Endodermal cell (in vitro differentiated cells): Measurements from ENCODE around the gene TBX18. TPM values are rescaled to one million over a fixed set of nuclear protein-coding genes. Genes with fewer than 3 reads are reported as not detected.
A peak's percentile ranks its signal among the peaks of the same experiment; 100 is the strongest.

Experiments used
- DNase-seq: peaks from one replicate; pipeline ENCODE4 v3.0.0-alpha.2; 2017
- H3K27ac ChIP-seq: 2 replicates; pipeline ENCODE4 v1.5.1; 2013; ENCODE audit warnings: mild to moderate bottlenecking, low read depth, low read length, moderate library complexity
- H3K27me3 ChIP-seq: 2 replicates; pipeline ENCODE4 v1.6.1; 2013; ENCODE audit warnings: mild to moderate bottlenecking, low read length, moderate library complexity; ENCODE audit not compliant: insufficient read depth, control insufficient read depth, poor library complexity, severe bottlenecking
- H3K36me3 ChIP-seq: 2 replicates; pipeline ENCODE4 v1.7.0; 2013; ENCODE audit warnings: mild to moderate bottlenecking, low read length, moderate library complexity; ENCODE audit not compliant: control insufficient read depth, insufficient read depth
- H3K4me1 ChIP-seq: one replicate; pipeline ENCODE4 v1.7.0; 2013; ENCODE audit warnings: low read length; ENCODE audit not compliant: control insufficient read depth, insufficient read depth
- H3K4me3 ChIP-seq: 2 replicates; pipeline ENCODE4 v1.5.1; 2013; ENCODE audit warnings: mild to moderate bottlenecking, low read length, moderate library complexity
- H3K9ac ChIP-seq: 2 replicates; pipeline ENCODE4 v1.6.1; 2013; ENCODE audit warnings: mild to moderate bottlenecking, low read length, moderate library complexity; ENCODE audit not compliant: poor library complexity, severe bottlenecking; ENCODE audit errors: extremely low read depth
- H3K9me3 ChIP-seq: 2 replicates; pipeline ENCODE4 v1.6.1; 2013; ENCODE audit warnings: mild to moderate bottlenecking, low read length, moderate library complexity; ENCODE audit not compliant: control insufficient read depth
- H3K27ac Mint-ChIP-seq: 2 replicates; pipeline ENCODE4 v1.8.0; 2020; ENCODE audit warnings: mixed read lengths
- H3K27me3 Mint-ChIP-seq: 2 replicates; pipeline ENCODE4 v1.8.0; 2021; ENCODE audit warnings: mild to moderate bottlenecking, mixed read lengths; ENCODE audit not compliant: insufficient read depth
- H3K36me3 Mint-ChIP-seq: 2 replicates; pipeline ENCODE4 v1.8.0; 2020; ENCODE audit warnings: low read depth, mixed read lengths
- H3K4me1 Mint-ChIP-seq: 2 replicates; pipeline ENCODE4 v1.8.0; 2020; ENCODE audit warnings: mixed read lengths
- H3K4me3 Mint-ChIP-seq: 2 replicates; pipeline ENCODE4 v1.8.0; 2020; ENCODE audit warnings: mild to moderate bottlenecking, moderate library complexity, mixed read lengths
- H3K9me3 Mint-ChIP-seq: 2 replicates; pipeline ENCODE4 v1.8.0; 2020; ENCODE audit warnings: mild to moderate bottlenecking, mixed read lengths
- CTCF ChIP-seq: fragments of 200-600 bp; sonication (generic); conservative IDR thresholded peaks from 2 replicates; pipeline ENCODE4 v1.5.0; 2021; ENCODE audit warnings: antibody characterized with exemption, mild to moderate bottlenecking
- WGBS, 2 experiments: methylation state at CpG; one replicate each; pipeline versions ENCODE4 v1.1.5 to v1.1.7; 2013; ENCODE audit warnings: missing lambda C conversion rate in 2 of 2, mixed read lengths in 1 of 2; ENCODE audit not compliant: insufficient coverage in 1 of 2, insufficient read length in 1 of 2; 5-methylcytosine and 5-hydroxymethylcytosine counted together
- total RNA-seq, 2 donors: library from RNA; stranded (reverse); fragmentation: NEBNext Ultra II Directional in 1 of 2; extraction: Animal tissue kit (Norgen Biotek cat#: 25700) in 1 of 2; gene quantifications; 2 replicates in 1 of 2; 3 replicates in 1 of 2; pipeline ENCODE4 v1.2.1, GENCODE V29; 2021

Gene TBX18
- total RNA-seq, 2 donors from 2014 or later = 1.3 to 2.3 TPM

GRCh38 chr6:84648444-84648843 lies 116.0 kb downstream of the TBX18 start:
- no peaks in the 10 kb centered on the region for H3K27me3 ChIP-seq
- H3K4me3 Mint-ChIP-seq = no peak overlapping the region
- H3K4me3 ChIP-seq = no peak overlapping the region
- no peaks in the 10 kb centered on the region for H3K36me3 Mint-ChIP-seq
- H3K9me3 Mint-ChIP-seq = no peaks in the 10 kb centered on the region
- peaks cover 7% of the 10 kb centered on the region for H3K4me1 Mint-ChIP-seq
- H3K36me3 ChIP-seq = no peaks in the 10 kb centered on the region
- no peak for DNase-seq
- no peak overlapping the region for H3K27ac Mint-ChIP-seq
- H3K27me3 Mint-ChIP-seq = no peaks in the 10 kb centered on the region
- no peaks in the 10 kb centered on the region for H3K9me3 ChIP-seq
- no peak overlapping the region for H3K27ac ChIP-seq
- no peaks in the 10 kb centered on the region for H3K4me1 ChIP-seq
- no peak overlapping the region for H3K9ac ChIP-seq
- peak; percentile 53 for TF ChIP-seq CTCF

GRCh38 chr6:84645563-84646266 lies 118.7 kb downstream of the TBX18 start:
- Histone ChIP-seq H3K27ac (no peak overlapping the region), H3K9me3 (no peaks in the 10 kb centered on the region), H3K4me1 (no peaks in the 10 kb centered on the region), H3K9ac (no peak overlapping the region), H3K36me3 (no peaks in the 10 kb centered on the region), H3K27me3 (no peaks in the 10 kb centered on the region), H3K4me3 (no peak overlapping the region)
- WGBS, 2 experiments = 84 to 100% methylated on average over 2 to 4 of the region's 4 CpGs
- Mint-ChIP-seq H3K4me3 (no peak overlapping the region), H3K27ac (no peak overlapping the region), H3K4me1 (peaks cover 7% of the 10 kb centered on the region), H3K27me3 (no peaks in the 10 kb centered on the region), H3K9me3 (no peaks in the 10 kb centered on the region), H3K36me3 (no peaks in the 10 kb centered on the region)
- TF ChIP-seq CTCF = no peak
- no peak for DNase-seq

- TF ChIP-seq CTCF = no peak
- no peak overlapping the region for H3K4me3 ChIP-seq
- Mint-ChIP-seq H3K36me3 (no peaks in the 10 kb centered on the region), H3K4me1 (peaks cover 7% of the 10 kb centered on the region), H3K27me3 (no peaks in the 10 kb centered on the region), H3K4me3 (no peak overlapping the region), H3K27ac (no peak overlapping the region), H3K9me3 (no peaks in the 10 kb centered on the region)
- no peaks in the 10 kb centered on the region for H3K4me1 ChIP-seq
- no peaks in the 10 kb centered on the region for H3K27me3 ChIP-seq
- H3K27ac ChIP-seq = no peak overlapping the region
- H3K36me3 ChIP-seq = no peaks in the 10 kb centered on the region
- no peaks in the 10 kb centered on the region for H3K9me3 ChIP-seq
- no peak for DNase-seq
- H3K9ac ChIP-seq = no peak overlapping the region
Measured at GRCh38 chr6:84645000-84645399, 119.4 kb downstream of the TBX18 start.
